K562 (cell line): ENCODE measurements around the gene C10orf71.

ENCODE experiments used
- CEBPB ChIP-seq: fragments of 450-650 bp; IDR thresholded peaks from 2 replicates; pipeline ENCODE4 v1.6.1; 2016; ENCODE audit warnings: missing genetic modification characterization, missing compliant biosample characterization
- CTCF ChIP-seq, 3 experiments: IDR thresholded peaks in 2 of 3; conservative IDR thresholded peaks in 1 of 3; 2 replicates each; pipeline ENCODE4 v1.5.1; 2011 to 2012; ENCODE audit warnings: low read length in 3 of 3, mild to moderate bottlenecking in 3 of 3, control low read depth in 2 of 3, improper control_type of control experiment in 1 of 3, inconsistent platforms in 1 of 3, low read depth in 1 of 3, mixed read lengths in 1 of 3, moderate library complexity in 1 of 3; ENCODE audit not compliant: insufficient read depth in 2 of 3
- GTF2B ChIP-seq: IDR thresholded peaks from 2 replicates; pipeline ENCODE4 v1.6.1; 2011; ENCODE audit not compliant: insufficient read length; ENCODE audit errors: extremely low read depth
- KAT7 ChIP-seq: sonication (generic); formaldehyde crosslinking; IDR thresholded peaks from 2 replicates; pipeline ENCODE4 v1.8.0; 2022; ENCODE audit warnings: missing genetic modification reagents, mild to moderate bottlenecking, borderline replicate concordance
- NCOA6 ChIP-seq: fragments of 450-650 bp; IDR thresholded peaks from 2 replicates; pipeline ENCODE4 v1.6.1; 2017; ENCODE audit warnings: mild to moderate bottlenecking
- NFE2L1 ChIP-seq: fragments of 450-650 bp; IDR thresholded peaks from 2 replicates; pipeline ENCODE4 v1.6.1; 2016; ENCODE audit warnings: missing genetic modification characterization, low read depth, mild to moderate bottlenecking, missing compliant biosample characterization, moderate library complexity, borderline replicate concordance
- NR2C2 ChIP-seq, 2 experiments: fragments of 200-800 bp in 1 of 2; sonication (Bioruptor generic) in 1 of 2; sonication (generic) in 1 of 2; formaldehyde crosslinking in 1 of 2; IDR thresholded peaks; 2 replicates each; pipeline versions ENCODE4 v1.6.1 to v1.8.0; 2016 to 2022; ENCODE audit warnings: mild to moderate bottlenecking in 1 of 2, missing compliant biosample characterization in 1 of 2, missing genetic modification characterization in 1 of 2, missing genetic modification reagents in 1 of 2
- RFX5 ChIP-seq: IDR thresholded peaks from 2 replicates; pipeline ENCODE4 v1.6.1; 2011; ENCODE audit warnings: low read depth, mild to moderate bottlenecking, improper control_type of control experiment, low read length
- TCF7L2 ChIP-seq: fragments of 150-350 bp; IDR thresholded peaks from 2 replicates; pipeline ENCODE4 v1.6.1; 2016; ENCODE audit warnings: low read depth, mild to moderate bottlenecking, low read length, moderate library complexity
- ZNF175 ChIP-seq: fragments of 200-800 bp; sonication (Bioruptor generic); IDR thresholded peaks from 2 replicates; pipeline ENCODE4 v1.6.1; 2016; ENCODE audit warnings: low read depth, mild to moderate bottlenecking, missing genetic modification characterization, missing compliant biosample characterization
- ZNF263 ChIP-seq: sonication (generic); formaldehyde crosslinking; IDR thresholded peaks from 2 replicates; pipeline ENCODE4 v1.8.0; 2022; ENCODE audit warnings: mild to moderate bottlenecking, missing genetic modification reagents, borderline replicate concordance
- ZNF583 ChIP-seq: fragments of 250-450 bp; sonication (Bioruptor Pico); IDR thresholded peaks from 2 replicates; pipeline ENCODE4 v1.4.0; 2020

- TF ChIP-seq NCOA6 (no peak), TCF7L2 (no peak), CTCF (IDR thresholded peaks at IDR 0.05 in 2 of 3, conservative IDR thresholded peaks at IDR 0.05 in 1 of 3; ENCODE audit: insufficient read depth in 2 of 3, low read depth in 1 of 3, low read length in 3 of 3) (no peak), CEBPB (tag) (no peak), NFE2L1 (no peak), NR2C2 (CRISPR knock-in tag; IDR thresholded peaks at IDR 0.05) (no peak), NR2C2 (tag; IDR thresholded peaks at IDR 0.05) (no peak), ZNF175 (CRISPR knock-in tag) (no peak), ZNF583 (CRISPR knock-in tag) (no peak), RFX5 (no peak), GTF2B (no peak), ZNF263 (CRISPR knock-in tag) (no peak), KAT7 (CRISPR knock-in tag) (no peak)
These were observed 25.3 kb upstream of the C10orf71 start for GRCh38 chr10:49273626-49274025.
